Aorta (tissue), 5 donors: Measurements from ENCODE around the gene SUCLG1. TPM values are rescaled to one million over a fixed set of nuclear protein-coding genes. Genes with fewer than 3 reads are reported as not detected.
"Not testable (repeated sequence)": the region's sequence is repeated elsewhere in the genome, so short reads cannot be mapped to it uniquely, and the experiment has no call there.

Experiments used
- ATAC-seq: fragments of 200-7000 bp; cut with Tn5 transposase; one replicate; pipeline ENCODE4 v1.9.1; 2022; ENCODE audit warnings: moderate library complexity; ENCODE audit not compliant: low FRiP score
- DNase-seq, 2 donors: peaks; one replicate each; pipeline ENCODE4 v3.0.0-alpha.2; 2020
- H3K27ac ChIP-seq, 2 donors: one replicate each; pipeline ENCODE4 v1.5.1; 2013; ENCODE audit warnings: low read length in 2 of 2, mild to moderate bottlenecking in 2 of 2, moderate library complexity in 2 of 2, control low read depth in 1 of 2, inconsistent platforms in 1 of 2, low read depth in 1 of 2
- H3K27me3 ChIP-seq, 2 donors: one replicate each; pipeline ENCODE4 v1.6.1; 2013; ENCODE audit warnings: control low read depth in 1 of 2, low read length in 1 of 2, mild to moderate bottlenecking in 1 of 2, moderate library complexity in 1 of 2; ENCODE audit not compliant: insufficient read depth in 2 of 2, control insufficient read depth in 1 of 2
- H3K36me3 ChIP-seq, 2 donors: one replicate each; pipeline ENCODE4 v1.6.1; 2013; ENCODE audit warnings: control low read depth in 1 of 2, low read length in 1 of 2, mild to moderate bottlenecking in 1 of 2; ENCODE audit not compliant: insufficient read depth in 2 of 2, control insufficient read depth in 1 of 2
- H3K4me1 ChIP-seq, 2 donors: one replicate each; pipeline ENCODE4 v1.6.1; 2013; ENCODE audit warnings: low read length in 2 of 2, control low read depth in 1 of 2, mild to moderate bottlenecking in 1 of 2, moderate library complexity in 1 of 2; ENCODE audit not compliant: insufficient read depth in 2 of 2, control insufficient read depth in 1 of 2
- H3K4me3 ChIP-seq, 2 donors: one replicate each; pipeline ENCODE4 v1.5.1; 2013; ENCODE audit warnings: low read length in 2 of 2, control low read depth in 1 of 2, mild to moderate bottlenecking in 1 of 2
- H3K9me3 ChIP-seq: one replicate; pipeline ENCODE4 v1.6.1; 2013; ENCODE audit warnings: mild to moderate bottlenecking, low read length; ENCODE audit not compliant: control insufficient read depth
- WGBS, 2 donors: extraction: QIAGEN DNeasy Blood & Tissue Kit; methylation state at CpG; one replicate each; pipeline ENCODE4 v1.1.7; 2013; 5-methylcytosine and 5-hydroxymethylcytosine counted together
- intact Hi-C, 2 donors: fragments of 100-400 bp; cut with DNase I; formaldehyde crosslinking; loops; one replicate each; pipeline versions ENCODE4 v1.14.2 to v1.15.0; 2022
- polyA plus RNA-seq, 2 donors: library from polyadenylated mRNA; stranded (reverse); fragments of 200-250 nt; gene quantifications; one replicate each; pipeline ENCODE4 v1.2.3, GENCODE V29; 2013
- total RNA-seq, 2 donors: library from RNA; stranded (reverse); fragmentation: NEBNext Ultra II Directional; extraction: Animal tissue kit (Norgen Biotek cat#: 25700); gene quantifications; one replicate each; pipeline ENCODE4 v1.2.1, GENCODE V29; 2021
- donor health status: healthy with polysubstance abuse.
- donor health status: Bipolar disorder and iron deficiency.
- donor health status: DM: no; HTN: no; CAD: no.
- donor health status: DM: no; HTN: no; CAD: no.
- donor health status: DM: yes; HTN: yes; CAD: no.

The SUCLG1 gene
- total and polyA plus RNA-seq, 4 donors: 44.7 to 117 (median 50.3) TPM

- H3K36me3 ChIP-seq: no peaks in the 10 kb centered on the region
- no peaks in the 10 kb centered on the region for H3K27me3 ChIP-seq
- 55 to 67% methylated on average over 4 of the region's 4 CpGs for WGBS, 2 donors
- no peak overlapping the region for H3K4me3 ChIP-seq
- H3K27ac ChIP-seq: no peak overlapping the region
- DNase-seq (no peak), ATAC-seq (no peak)
- intact Hi-C loops: no loop called here
- H3K4me1 ChIP-seq: no peaks in the 10 kb centered on the region
- peaks cover 2% of the 10 kb centered on the region for H3K9me3 ChIP-seq
These were observed 15.1 kb upstream of the SUCLG1 start for GRCh38 chr2:84474176-84474575.

DNA sequence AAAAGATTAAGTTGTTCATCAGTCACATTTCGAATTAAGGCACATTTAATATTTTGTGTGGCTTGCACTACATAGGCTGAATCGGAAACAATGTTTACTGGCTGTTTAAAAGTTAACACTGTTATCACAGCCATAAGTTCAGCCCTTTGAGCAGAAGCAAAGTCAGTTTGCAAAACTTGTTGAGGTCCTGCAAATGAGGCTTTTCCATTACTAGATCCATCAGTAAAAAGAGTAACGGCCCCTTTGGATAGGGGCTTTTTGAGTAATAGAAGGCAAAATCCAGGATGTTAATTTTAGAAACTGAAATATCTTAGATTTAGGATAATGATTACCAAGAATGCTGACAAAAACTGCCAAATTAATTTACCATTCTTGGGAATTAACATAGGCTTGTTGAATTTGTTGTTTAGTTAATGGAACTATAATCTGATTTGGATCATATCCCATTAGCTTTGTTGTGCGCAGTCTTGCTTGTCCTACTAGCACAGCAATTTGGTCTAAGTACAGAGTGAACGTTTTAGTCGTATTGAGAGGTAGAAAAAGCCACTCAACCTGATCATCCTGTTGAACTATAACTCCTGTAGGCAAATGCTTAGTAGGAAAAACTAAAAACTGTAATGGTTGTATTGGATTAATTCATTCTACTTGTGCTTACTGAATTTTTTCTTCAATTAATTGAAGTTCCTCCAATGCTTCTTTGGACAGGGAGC, 13.9 kb upstream of the SUCLG1 start:
- intact Hi-C loops: no loop called here
- ATAC-seq (no peak), DNase-seq (no peak)
- WGBS, 2 donors: 81 to 83% methylated on average over 6 of the region's 6 CpGs
- Histone ChIP-seq H3K9me3 (peaks cover 2% of the 10 kb centered on the region), H3K4me3 (no peak overlapping the region), H3K4me1 (no peaks in the 10 kb centered on the region), H3K36me3 (no peaks in the 10 kb centered on the region), H3K27me3 (no peaks in the 10 kb centered on the region), H3K27ac (no peak overlapping the region)

DNA sequence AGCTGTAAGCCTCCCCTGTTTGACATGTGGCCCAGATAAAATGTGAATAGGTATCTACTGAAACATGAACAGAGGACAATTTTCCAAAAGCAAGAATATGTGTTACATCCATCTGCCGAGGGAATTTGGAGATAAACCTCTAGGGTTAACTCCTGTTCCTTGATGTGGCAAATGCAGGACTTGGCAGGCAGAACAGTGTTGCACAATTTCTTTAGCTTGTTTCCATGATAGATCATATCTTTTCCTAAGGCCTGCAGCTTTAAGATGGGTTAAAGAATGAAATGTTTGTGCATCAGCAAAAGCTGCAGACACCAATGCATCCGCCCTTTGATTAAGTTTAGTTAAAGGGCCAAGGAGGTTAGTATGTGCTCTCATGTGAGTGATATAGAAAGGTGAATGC, 13.3 kb upstream of the SUCLG1 start:
- not testable (repeated sequence) for ATAC-seq
- WGBS, 2 donors: 73 to 76% methylated on average over 2 of the region's 2 CpGs

GRCh38 chr2:84467389-84467788, 8.3 kb upstream of the SUCLG1 start:
- no peaks in the 10 kb centered on the region for H3K36me3 ChIP-seq
- no peak overlapping the region for H3K27ac ChIP-seq
- peaks cover 2% of the 10 kb centered on the region for H3K9me3 ChIP-seq
- intact Hi-C loops: no loop called here
- 92 to 96% methylated on average over 1 of the region's 1 CpG for WGBS, 2 donors
- no peak for DNase-seq
- no peaks in the 10 kb centered on the region for H3K4me1 ChIP-seq
- ATAC-seq: no peak
- H3K4me3 ChIP-seq: no peak overlapping the region
- H3K27me3 ChIP-seq: no peaks in the 10 kb centered on the region

More for the DNA sequence above, 13.3 kb upstream of the SUCLG1 start:
- H3K27me3 ChIP-seq, H3K4me1 ChIP-seq, H3K4me3 ChIP-seq, DNase-seq, H3K9me3 ChIP-seq, H3K36me3 ChIP-seq, intact Hi-C loops, H3K27ac ChIP-seq: not testable (repeated sequence)

- intact Hi-C loops: no loop called here
- Histone ChIP-seq H3K27me3 (no peaks in the 10 kb centered on the region), H3K4me3 (no peak overlapping the region), H3K4me1 (peaks cover 0 to 7% of the 10 kb centered on the region in 2 donors), H3K36me3 (no peaks in the 10 kb centered on the region), H3K27ac (no peak overlapping the region), H3K9me3 (no peaks in the 10 kb centered on the region)
- DNase-seq (no peak), ATAC-seq (no peak)
- WGBS, 2 donors: 93 to 94% methylated on average over 3 of the region's 3 CpGs
These were observed 2.2 kb upstream of the SUCLG1 start for GRCh38 chr2:84461310-84461709.

DNA sequence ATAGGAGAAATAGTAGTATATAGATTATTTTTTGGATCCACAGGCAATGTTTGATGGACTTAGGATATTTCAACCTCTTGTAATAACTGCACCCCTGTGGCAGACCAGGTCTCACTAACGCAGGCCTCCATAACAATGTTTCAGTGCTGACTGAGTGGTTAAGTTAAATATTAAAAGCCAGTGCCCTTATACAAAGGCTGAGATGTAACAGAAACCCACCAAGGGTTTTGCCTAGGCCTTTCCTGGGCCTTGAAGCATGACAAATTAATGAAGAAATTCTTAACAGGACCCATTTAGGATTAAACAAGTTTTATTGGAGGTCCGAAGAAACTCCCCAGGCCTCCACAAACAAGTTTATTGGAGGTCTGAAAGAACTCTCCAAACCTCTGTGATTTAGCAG, 1.6 kb upstream of the SUCLG1 start:
- H3K27me3 ChIP-seq: no peaks in the 10 kb centered on the region
- H3K9me3 ChIP-seq: no peaks in the 10 kb centered on the region
- WGBS, 2 donors: 90 to 96% methylated on average over 2 of the region's 2 CpGs
- H3K4me1 ChIP-seq: peaks cover 0 to 7% of the 10 kb centered on the region in 2 donors
- H3K36me3 ChIP-seq: no peaks in the 10 kb centered on the region
- intact Hi-C loops: no loop called here
- ATAC-seq (no peak), DNase-seq (no peak)
- H3K27ac ChIP-seq: no peak overlapping the region
- no peak overlapping the region for H3K4me3 ChIP-seq

- DNase-seq (no peak), ATAC-seq (no peak)
- intact Hi-C loops: no loop called here
- Histone ChIP-seq H3K4me1 (peaks cover 0 to 7% of the 10 kb centered on the region in 2 donors), H3K4me3 (peak overlapping the region; percentile 83 to 97), H3K27me3 (no peaks in the 10 kb centered on the region), H3K36me3 (no peaks in the 10 kb centered on the region), H3K27ac (no peak overlapping the region), H3K9me3 (no peaks in the 10 kb centered on the region)
- WGBS, 2 donors: 8 to 11% methylated on average over 4 of the region's 4 CpGs
These were observed 907 bp upstream of the SUCLG1 start for GRCh38 chr2:84459944-84460429.

GRCh38 chr2:84458551-84459017, 496 bp downstream of the SUCLG1 start:
- 1% methylated on average over 16 of the region's 16 CpGs for WGBS, 2 donors
- DNase-seq: no peak

DNA sequence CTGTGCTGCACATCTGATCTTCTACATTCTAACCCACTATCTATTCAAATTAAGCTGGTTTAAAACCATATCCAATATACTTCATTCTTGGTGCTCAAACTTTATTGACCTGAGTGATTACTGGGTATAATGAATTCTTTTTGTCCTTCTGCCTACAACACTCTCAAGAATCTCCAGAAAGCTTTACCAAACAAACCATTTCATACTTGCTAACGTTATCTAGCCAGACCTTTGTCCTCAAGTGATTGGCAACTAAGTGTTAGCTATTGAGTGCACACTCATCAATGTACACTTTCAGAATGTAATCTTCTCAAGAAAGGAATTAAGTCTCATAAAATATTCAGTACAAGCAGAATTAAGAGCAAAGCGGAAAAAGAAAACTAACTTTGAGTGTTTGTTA, 1.4 kb downstream of the SUCLG1 start:
- Histone ChIP-seq H3K4me1 (peaks cover 0 to 7% of the 10 kb centered on the region in 2 donors), H3K4me3 (peak overlapping the region in 1 of 2 donors; percentile 97), H3K36me3 (no peaks in the 10 kb centered on the region), H3K9me3 (no peaks in the 10 kb centered on the region), H3K27me3 (no peaks in the 10 kb centered on the region), H3K27ac (no peak overlapping the region)
- ATAC-seq (no peak), DNase-seq (no peak)
- WGBS, 2 donors: 67 to 83% methylated on average over 2 of the region's 2 CpGs
- intact Hi-C loops: no loop called here

More at GRCh38 chr2:84458551-84459017, 496 bp downstream of the SUCLG1 start:
- peaks cover 0 to 7% of the 10 kb centered on the region in 2 donors for H3K4me1 ChIP-seq
- H3K27ac ChIP-seq: peak overlapping the region in 1 of 2 donors; percentile 62
- intact Hi-C loops: no loop called here
- H3K9me3 ChIP-seq: no peaks in the 10 kb centered on the region
- H3K36me3 ChIP-seq: no peaks in the 10 kb centered on the region
- H3K27me3 ChIP-seq: no peaks in the 10 kb centered on the region
- peak overlapping the region; percentile 83 to 97 for H3K4me3 ChIP-seq
- peak; percentile 53 for ATAC-seq
